Measurements from ENCODE around the gene OCSTAMP.
A peak's percentile ranks its signal among the peaks of the same experiment; 100 is the strongest.

The OCSTAMP gene

GRCh38 chr20:46580613-46581205, 30.3 kb upstream of the OCSTAMP start:
- TF ChIP-seq CTCF (conservative IDR thresholded peaks at IDR 0.05) = no peak
- no peak overlapping the region for H3K27ac ChIP-seq

- H3K27ac ChIP-seq = no peak overlapping the region
- TF ChIP-seq CTCF (conservative IDR thresholded peaks at IDR 0.05) = no peak
Measured at GRCh38 chr20:46578745-46579144, 28.3 kb upstream of the OCSTAMP start.

GRCh38 chr20:46576774-46577395, 26.4 kb upstream of the OCSTAMP start:
- no peak for TF ChIP-seq CTCF (conservative IDR thresholded peaks at IDR 0.05)
- H3K27ac ChIP-seq = peak overlapping the region; percentile 73

GRCh38 chr20:46575937-46576461, 25.5 kb upstream of the OCSTAMP start:
- no peak for TF ChIP-seq CTCF (conservative IDR thresholded peaks at IDR 0.05)
- H3K27ac ChIP-seq = peak overlapping the region; percentile 73

GRCh38 chr20:46575394-46575793, 24.9 kb upstream of the OCSTAMP start:
- H3K27ac ChIP-seq = peak overlapping the region; percentile 73
- no peak for TF ChIP-seq CTCF (conservative IDR thresholded peaks at IDR 0.05)

GRCh38 chr20:46573788-46574584, 23.5 kb upstream of the OCSTAMP start:
- peak overlapping the region; percentile 73; the same call in 1 of the 2 replicates for H3K27ac ChIP-seq
- TF ChIP-seq CTCF (conservative IDR thresholded peaks at IDR 0.05) = no peak

GRCh38 chr20:46573234-46573633, 22.8 kb upstream of the OCSTAMP start:
- TF ChIP-seq CTCF (conservative IDR thresholded peaks at IDR 0.05) = no peak
- no peak overlapping the region; the same call in 1 of the 2 replicates for H3K27ac ChIP-seq

Measured in VCaP (cell line).